ENCODE measurements around the gene CLEC16A. TPM values are rescaled to one million over a fixed set of nuclear protein-coding genes. Genes with fewer than 3 reads are reported as not detected.

The CLEC16A gene
- total RNA-seq, 1 donor from 2014 or later: 7.8 TPM

DNA sequence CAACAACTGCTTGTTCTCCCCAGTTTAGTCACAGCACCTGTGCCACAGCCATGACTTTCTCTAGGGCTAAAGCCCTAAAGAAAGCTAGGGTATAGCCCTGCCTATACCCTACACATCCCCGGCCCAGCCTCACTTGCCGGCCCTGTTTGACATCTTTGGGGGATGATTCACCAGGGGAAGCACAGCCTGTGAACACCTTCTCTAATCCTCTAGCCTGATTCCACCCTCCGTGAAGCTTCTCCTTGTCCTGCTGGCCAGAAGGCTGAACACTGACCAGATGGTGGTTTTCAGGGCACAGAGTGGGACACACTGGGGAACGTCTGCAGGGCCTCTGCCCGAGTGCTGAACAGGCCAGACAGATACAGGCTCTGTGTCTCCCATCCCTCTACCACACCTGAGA, 6.0 kb downstream of the CLEC16A start:
- peaks cover 6% of the 10 kb centered on the region for H3K79me2 ChIP-seq (ENCODE audit: low read depth)
- H3K9me3 ChIP-seq (ENCODE audit: low read depth): no peaks in the 10 kb centered on the region
- Mint-ChIP-seq H3K4me3 (no peak overlapping the region), H3K9me3 (no peaks in the 10 kb centered on the region), H3K4me1 (peaks cover 29% of the 10 kb centered on the region), H3K27me3 (ENCODE audit: insufficient read depth, low read depth) (peaks cover 2% of the 10 kb centered on the region), H3K27ac (no peak overlapping the region), H3K36me3 (no peaks in the 10 kb centered on the region)
- H2AFZ ChIP-seq (replicated peaks): no peak overlapping the region
- TF ChIP-seq, protein P1, sequence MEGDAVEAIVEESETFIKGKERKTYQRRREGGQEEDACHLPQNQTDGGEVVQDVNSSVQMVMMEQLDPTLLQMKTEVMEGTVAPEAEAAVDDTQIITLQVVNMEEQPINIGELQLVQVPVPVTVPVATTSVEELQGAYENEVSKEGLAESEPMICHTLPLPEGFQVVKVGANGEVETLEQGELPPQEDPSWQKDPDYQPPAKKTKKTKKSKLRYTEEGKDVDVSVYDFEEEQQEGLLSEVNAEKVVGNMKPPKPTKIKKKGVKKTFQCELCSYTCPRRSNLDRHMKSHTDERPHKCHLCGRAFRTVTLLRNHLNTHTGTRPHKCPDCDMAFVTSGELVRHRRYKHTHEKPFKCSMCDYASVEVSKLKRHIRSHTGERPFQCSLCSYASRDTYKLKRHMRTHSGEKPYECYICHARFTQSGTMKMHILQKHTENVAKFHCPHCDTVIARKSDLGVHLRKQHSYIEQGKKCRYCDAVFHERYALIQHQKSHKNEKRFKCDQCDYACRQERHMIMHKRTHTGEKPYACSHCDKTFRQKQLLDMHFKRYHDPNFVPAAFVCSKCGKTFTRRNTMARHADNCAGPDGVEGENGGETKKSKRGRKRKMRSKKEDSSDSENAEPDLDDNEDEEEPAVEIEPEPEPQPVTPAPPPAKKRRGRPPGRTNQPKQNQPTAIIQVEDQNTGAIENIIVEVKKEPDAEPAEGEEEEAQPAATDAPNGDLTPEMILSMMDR (IDR thresholded peaks at IDR 0.05): no peak
- no peak for TF ChIP-seq EZH2phosphoT487 (IDR thresholded peaks at IDR 0.05)
- no peak for TF ChIP-seq EZH2 (IDR thresholded peaks at IDR 0.05)
- DNase-seq (ENCODE audit: low spot score): no peak
- peaks cover 35% of the 10 kb centered on the region for H3K4me1 ChIP-seq
- no peak overlapping the region for H3K4me3 ChIP-seq
- H3F3A ChIP-seq (ENCODE audit: low read depth): peaks cover 21% of the 10 kb centered on the region
- H3K4me2 ChIP-seq: no peak overlapping the region
- no peaks in the 10 kb centered on the region for H3K27me3 ChIP-seq
- no peak overlapping the region for H3K27ac ChIP-seq
- no peaks in the 10 kb centered on the region for H3K36me3 ChIP-seq
- H3K9ac ChIP-seq: no peak overlapping the region
- peaks cover 8% of the 10 kb centered on the region for H4K20me1 ChIP-seq (ENCODE audit: low read depth)

GRCh38 chr16:10951026-10951425, 6.7 kb downstream of the CLEC16A start:
- Histone ChIP-seq H3K27me3 (no peaks in the 10 kb centered on the region), H3K4me1 (peaks cover 31% of the 10 kb centered on the region), H3K4me3 (no peak overlapping the region), H3K79me2 (ENCODE audit: low read depth) (no peaks in the 10 kb centered on the region), H4K20me1 (ENCODE audit: low read depth) (peaks cover 6% of the 10 kb centered on the region), H2AFZ (replicated peaks) (no peak overlapping the region), H3K9me3 (ENCODE audit: low read depth) (no peaks in the 10 kb centered on the region), H3K9ac (no peak overlapping the region), H3K27ac (no peak overlapping the region), H3F3A (ENCODE audit: low read depth) (peaks cover 18% of the 10 kb centered on the region), H3K4me2 (no peak overlapping the region), H3K36me3 (no peaks in the 10 kb centered on the region)
- Mint-ChIP-seq H3K36me3 (no peaks in the 10 kb centered on the region), H3K27ac (no peak overlapping the region), H3K27me3 (ENCODE audit: insufficient read depth, low read depth) (peaks cover 2% of the 10 kb centered on the region), H3K4me1 (peaks cover 26% of the 10 kb centered on the region), H3K9me3 (no peaks in the 10 kb centered on the region), H3K4me3 (no peak overlapping the region)
- no peak for DNase-seq (ENCODE audit: low spot score)
- no peak for TF ChIP-seq EZH2phosphoT487 (IDR thresholded peaks at IDR 0.05)
- TF ChIP-seq, protein P1 (IDR thresholded peaks at IDR 0.05): no peak
- no peak for TF ChIP-seq EZH2 (IDR thresholded peaks at IDR 0.05)

- Histone ChIP-seq H3K27ac (no peak overlapping the region), H4K20me1 (ENCODE audit: low read depth) (no peaks in the 10 kb centered on the region), H3K79me2 (ENCODE audit: low read depth) (no peaks in the 10 kb centered on the region), H3K36me3 (no peaks in the 10 kb centered on the region), H3K9ac (no peak overlapping the region), H3K4me2 (no peak overlapping the region), H3K27me3 (no peaks in the 10 kb centered on the region), H2AFZ (replicated peaks) (no peak overlapping the region), H3F3A (ENCODE audit: low read depth) (peaks cover 5% of the 10 kb centered on the region), H3K9me3 (ENCODE audit: low read depth) (no peaks in the 10 kb centered on the region), H3K4me1 (peaks cover 11% of the 10 kb centered on the region), H3K4me3 (no peak overlapping the region)
- H3K9me3 Mint-ChIP-seq: no peaks in the 10 kb centered on the region
- H3K36me3 Mint-ChIP-seq: no peaks in the 10 kb centered on the region
- no peak for DNase-seq (ENCODE audit: low spot score)
- H3K27me3 Mint-ChIP-seq (ENCODE audit: insufficient read depth, low read depth): peaks cover 2% of the 10 kb centered on the region
- H3K4me1 Mint-ChIP-seq: peaks cover 2% of the 10 kb centered on the region
- TF ChIP-seq EZH2phosphoT487 (IDR thresholded peaks at IDR 0.05) (no peak), EZH2 (IDR thresholded peaks at IDR 0.05) (no peak)
- TF ChIP-seq, protein P1 (IDR thresholded peaks at IDR 0.05): no peak
- no peak overlapping the region for H3K27ac Mint-ChIP-seq
- H3K4me3 Mint-ChIP-seq: peak overlapping the region; percentile 31
Measured at GRCh38 chr16:10954903-10955302, 10.5 kb downstream of the CLEC16A start.
